AG04450 (cell line): ENCODE data around the gene PIM2. TPM values are rescaled to one million over a fixed set of nuclear protein-coding genes. Genes with fewer than 3 reads are reported as not detected.

Source experiments
- CTCF ChIA-PET: fragments of 300-600, 350-600 bp; formaldehyde crosslinking; extraction: SDS; loops from one replicate; lab custom pipeline; 2022; ENCODE audit warnings: antibody characterized with exemption, inconsistent platforms; lab: Charles Lee
- POLR2A ChIA-PET: fragments of 350-600 bp; formaldehyde crosslinking; extraction: SDS; loops from one replicate; lab custom pipeline; 2021; ENCODE audit warnings: antibody characterized with exemption, inconsistent platforms; lab: Yijun Ruan, JAX
- DNase-seq: peaks from one replicate; pipeline ENCODE4 v3.0.0-alpha.2; 2011; ENCODE audit warnings: low read depth, low spot score
- H3K27ac ChIP-seq: one replicate; pipeline ENCODE4 v1.5.1; 2012; ENCODE audit warnings: low read depth, low read length, control low read depth
- H3K27me3 ChIP-seq: one replicate; pipeline ENCODE4 v1.6.0; 2012; ENCODE audit warnings: low read length; ENCODE audit not compliant: control insufficient read depth, insufficient read depth
- H3K4me3 ChIP-seq: 2 replicates; pipeline ENCODE4 v1.5.1; 2011; ENCODE audit warnings: mild to moderate bottlenecking, low read depth, low read length, control low read depth
- H3K9me3 ChIP-seq: 2 replicates; pipeline ENCODE4 v1.5.1; 2012; ENCODE audit warnings: low read length; ENCODE audit not compliant: control insufficient read depth, insufficient read depth
- CTCF ChIP-seq: IDR thresholded peaks from 2 replicates; pipeline ENCODE4 v1.5.1; 2011; ENCODE audit warnings: low read depth, low read length, control low read depth, inconsistent platforms
- polyA plus RNA-seq: library from polyadenylated mRNA; depleted of rRNA; stranded (reverse); fragments of >200 nt; gene quantifications from 2 replicates; pipeline ENCODE4 v1.2.3, GENCODE V29; 2011

Gene PIM2
- polyA plus RNA-seq, 1 experiment: 3.8 TPM

- POLR2A ChIA-PET: interaction anchor here (0.5 to 0.6 kb wide), 2 partner anchors 83 to 137 kb away, joined by 3 to 7 read pairs; partner anchors contain the start of gene GRIPAP1
- Histone ChIP-seq H3K27me3 (no peaks in the 10 kb centered on the region), H3K4me3 (peak overlapping the region; percentile 60), H3K27ac (peak overlapping the region; percentile 31), H3K9me3 (no peaks in the 10 kb centered on the region)
- no peak for TF ChIP-seq CTCF
- DNase-seq: no peak
- CTCF ChIA-PET: no interaction called here
Observed at GRCh38 chrX:48919360-48919841, 577 bp upstream of the PIM2 start.

- H3K9me3 ChIP-seq: no peaks in the 10 kb centered on the region
- no peak for DNase-seq
- no peaks in the 10 kb centered on the region for H3K27me3 ChIP-seq
- ChIA-PET CTCF (no interaction called here), POLR2A (interaction anchor here (0.6 kb wide), 1 partner anchor 125 kb away, joined by 3 read pairs; the partner anchor contains the start of gene TFE3)
- no peak overlapping the region for H3K27ac ChIP-seq
- TF ChIP-seq CTCF: no peak
- peak overlapping the region; percentile 60 for H3K4me3 ChIP-seq
Observed at GRCh38 chrX:48918301-48918642, 552 bp downstream of the PIM2 start.

- peak; percentile 63 for DNase-seq
- peak overlapping the region; percentile 60 for H3K4me3 ChIP-seq
- POLR2A ChIA-PET: no interaction called here
- peak; percentile 82 for TF ChIP-seq CTCF
- no peaks in the 10 kb centered on the region for H3K9me3 ChIP-seq
- no peaks in the 10 kb centered on the region for H3K27me3 ChIP-seq
- CTCF ChIA-PET: interaction anchor here (0.7 to 1.0 kb wide), 2 partner anchors 10 to 269 kb away, joined by 5 read pairs; no protein-coding TSS in a partner anchor
- peak overlapping the region; percentile 4 for H3K27ac ChIP-seq
Observed at GRCh38 chrX:48917139-48918001, 1.5 kb downstream of the PIM2 start.

- ChIA-PET CTCF (no interaction called here), POLR2A (no interaction called here)
- DNase-seq: no peak
- no peak overlapping the region for H3K4me3 ChIP-seq
- H3K9me3 ChIP-seq: no peaks in the 10 kb centered on the region
- H3K27ac ChIP-seq: no peak overlapping the region
- TF ChIP-seq CTCF: no peak
- H3K27me3 ChIP-seq: no peaks in the 10 kb centered on the region
Observed at GRCh38 chrX:48914593-48915493, 4.0 kb downstream of the PIM2 start.
